Spleen (tissue), 7 donors: ENCODE measurements around the gene SLC12A1.

Source experiments
- POLR2A ChIP-seq, 3 donors: fragments of 450-650 bp; IDR thresholded peaks; one replicate each; pipeline ENCODE4 v1.5.1; 2017; ENCODE audit warnings: antibody characterized with exemption in 3 of 3, mild to moderate bottlenecking in 1 of 3
- POLR2AphosphoS5 ChIP-seq, 3 donors: sonication (generic); formaldehyde crosslinking; IDR thresholded peaks; one replicate each; pipeline ENCODE4 v1.5.1; 2017; ENCODE audit warnings: antibody characterized with exemption in 3 of 3
- TF ChIP-seq, protein P1 (sequence below), 11 experiments: fragments of 200-600 bp in 7 of 11; fragments of 450-650 bp in 4 of 11; sonication (generic) in 4 of 11; IDR thresholded peaks in 8 of 11; conservative IDR thresholded peaks in 3 of 11; 1 replicate in 7 of 11; 2 replicates in 4 of 11; pipeline versions ENCODE4 v1.4.0 to v1.8.0; 2016 to 2021; ENCODE audit warnings: antibody characterized with exemption in 11 of 11, inconsistent platforms in 4 of 11, mild to moderate bottlenecking in 1 of 11
- donor health status: DM: no; HTN: no; CAD: no; lungs with moderate emphysema.
- donor health status: DM: no; HTN: no; CAD: no.
- donor health status: DM: no; HTN: no; CAD: no.

DNA sequence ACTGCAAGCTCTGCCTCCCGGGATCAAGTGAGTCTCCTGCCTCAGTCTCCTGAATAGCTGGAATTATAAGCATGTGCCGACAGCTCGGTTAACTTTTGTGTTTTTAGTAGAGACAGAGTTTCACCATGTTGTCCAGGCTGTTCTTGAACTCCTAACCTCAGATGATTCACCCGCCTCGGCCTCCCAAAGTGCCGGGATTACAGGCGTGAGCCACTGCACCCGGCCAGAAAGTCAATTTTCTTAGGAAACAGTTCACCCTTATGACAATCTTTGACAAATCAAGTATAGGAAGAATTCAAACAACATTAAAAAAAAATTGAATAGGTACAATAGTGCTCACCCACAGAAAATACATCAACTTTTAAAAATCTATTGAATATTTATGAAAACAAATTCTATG is 101.5 kb downstream of the SLC12A1 start:
- TF ChIP-seq, protein P1, sequence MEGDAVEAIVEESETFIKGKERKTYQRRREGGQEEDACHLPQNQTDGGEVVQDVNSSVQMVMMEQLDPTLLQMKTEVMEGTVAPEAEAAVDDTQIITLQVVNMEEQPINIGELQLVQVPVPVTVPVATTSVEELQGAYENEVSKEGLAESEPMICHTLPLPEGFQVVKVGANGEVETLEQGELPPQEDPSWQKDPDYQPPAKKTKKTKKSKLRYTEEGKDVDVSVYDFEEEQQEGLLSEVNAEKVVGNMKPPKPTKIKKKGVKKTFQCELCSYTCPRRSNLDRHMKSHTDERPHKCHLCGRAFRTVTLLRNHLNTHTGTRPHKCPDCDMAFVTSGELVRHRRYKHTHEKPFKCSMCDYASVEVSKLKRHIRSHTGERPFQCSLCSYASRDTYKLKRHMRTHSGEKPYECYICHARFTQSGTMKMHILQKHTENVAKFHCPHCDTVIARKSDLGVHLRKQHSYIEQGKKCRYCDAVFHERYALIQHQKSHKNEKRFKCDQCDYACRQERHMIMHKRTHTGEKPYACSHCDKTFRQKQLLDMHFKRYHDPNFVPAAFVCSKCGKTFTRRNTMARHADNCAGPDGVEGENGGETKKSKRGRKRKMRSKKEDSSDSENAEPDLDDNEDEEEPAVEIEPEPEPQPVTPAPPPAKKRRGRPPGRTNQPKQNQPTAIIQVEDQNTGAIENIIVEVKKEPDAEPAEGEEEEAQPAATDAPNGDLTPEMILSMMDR (IDR thresholded peaks at IDR 0.05 in 8 of 11, conservative IDR thresholded peaks at IDR 0.05 in 3 of 11), result no peak
- TF ChIP-seq POLR2A (IDR thresholded peaks at IDR 0.05), result no peak
- no peak for TF ChIP-seq POLR2AphosphoS5 (IDR thresholded peaks at IDR 0.05)
